HG02759 (cell line): Measurements from ENCODE around the gene IGFBP3.

Experiments
- ATAC-seq: cut with Tn5 transposase; IDR thresholded peaks from one replicate; pipeline ENCODE4 v1.9.1; 2021; ENCODE audit warnings: mild to moderate bottlenecking, moderate library complexity; ENCODE audit not compliant: unreplicated experiment

IGFBP3 gene

DNA sequence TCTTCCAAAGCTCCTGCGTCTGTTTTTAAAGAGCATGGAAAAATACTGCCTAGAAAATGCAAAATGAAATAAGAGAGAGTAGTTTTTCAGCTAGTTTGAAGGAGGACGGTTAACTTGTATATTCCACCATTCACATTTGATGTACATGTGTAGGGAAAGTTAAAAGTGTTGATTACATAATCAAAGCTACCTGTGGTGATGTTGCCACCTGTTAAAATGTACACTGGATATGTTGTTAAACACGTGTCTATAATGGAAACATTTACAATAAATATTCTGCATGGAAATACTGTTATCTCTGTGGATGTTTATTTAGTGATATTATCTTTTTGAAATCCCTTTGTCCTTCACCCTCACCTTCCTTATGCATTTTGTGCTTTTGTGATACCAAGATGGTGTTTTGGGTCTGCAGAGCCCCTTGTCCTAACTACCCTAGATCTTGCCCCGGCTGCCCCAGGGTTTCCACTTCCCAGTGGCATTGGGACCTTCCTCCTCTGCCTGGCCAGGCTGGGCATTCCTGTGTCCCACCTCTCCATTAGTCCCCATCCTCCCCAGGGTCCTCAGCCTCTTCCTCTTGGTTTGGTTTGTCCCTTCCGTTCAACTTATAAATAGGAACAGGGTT lies 27.6 kb downstream of the IGFBP3 start:
- no peak for ATAC-seq

- ATAC-seq, result no peak
Measured at GRCh38 chr7:45892407-45893035, 28.6 kb downstream of the IGFBP3 start.

- no peak for ATAC-seq
Measured at GRCh38 chr7:45891462-45892402, 29.3 kb downstream of the IGFBP3 start.

GRCh38 chr7:45890902-45891461 lies 30.1 kb downstream of the IGFBP3 start:
- ATAC-seq, result no peak

GRCh38 chr7:45890125-45890901 lies 30.8 kb downstream of the IGFBP3 start:
- ATAC-seq, result no peak

DNA sequence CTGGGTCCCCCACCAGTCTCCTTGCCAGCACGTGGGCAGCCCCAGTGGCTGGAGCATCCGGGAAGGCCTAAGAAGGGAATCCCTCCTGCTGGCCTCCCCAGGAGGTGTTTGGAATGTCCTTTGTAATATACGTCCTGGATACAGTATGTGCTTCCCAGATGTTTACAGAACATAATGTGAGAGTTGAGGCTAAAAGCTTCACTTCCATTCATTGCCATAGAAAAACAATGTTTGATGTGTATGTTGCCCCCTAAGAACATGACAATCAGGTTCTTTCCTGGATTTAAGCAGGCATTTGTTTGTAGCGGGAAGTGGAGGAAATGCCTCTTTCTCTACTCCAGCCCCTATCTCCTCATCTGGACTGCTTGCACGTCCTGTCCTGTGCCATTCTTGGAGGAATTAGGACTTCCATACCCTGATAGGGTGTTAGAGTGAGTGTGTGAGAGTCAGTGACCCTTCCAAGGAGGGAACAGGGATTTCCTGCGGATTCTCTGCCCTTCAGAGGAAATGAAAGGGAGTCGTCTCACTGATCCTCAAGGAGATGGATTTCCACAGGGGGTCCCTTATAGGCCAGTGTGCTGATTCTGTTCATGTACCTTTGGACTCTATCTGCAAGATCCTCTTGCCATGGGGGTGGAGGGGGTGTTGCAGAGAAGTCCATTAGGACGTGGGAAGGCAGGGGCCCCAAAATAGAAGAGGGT lies 31.6 kb downstream of the IGFBP3 start:
- no peak for ATAC-seq

DNA sequence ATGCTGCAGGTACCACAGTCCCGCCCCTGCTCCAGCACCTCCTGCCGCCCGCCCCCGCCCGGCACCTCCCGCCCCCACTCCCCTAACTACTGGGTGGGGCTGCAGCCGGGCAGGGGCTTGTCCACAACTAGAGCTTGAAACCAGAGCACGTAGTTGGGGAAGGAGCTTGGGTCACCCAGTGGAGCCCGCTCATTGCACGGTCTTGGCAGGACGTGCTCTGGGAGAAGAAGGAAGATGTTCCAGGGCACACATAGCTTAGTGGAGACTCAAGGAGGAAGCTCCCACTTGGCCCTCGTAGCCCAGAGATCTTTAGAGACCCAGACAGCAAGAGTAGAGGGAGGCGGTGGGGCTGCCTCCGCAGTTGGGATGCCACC lies 32.1 kb downstream of the IGFBP3 start:
- no peak for ATAC-seq

DNA sequence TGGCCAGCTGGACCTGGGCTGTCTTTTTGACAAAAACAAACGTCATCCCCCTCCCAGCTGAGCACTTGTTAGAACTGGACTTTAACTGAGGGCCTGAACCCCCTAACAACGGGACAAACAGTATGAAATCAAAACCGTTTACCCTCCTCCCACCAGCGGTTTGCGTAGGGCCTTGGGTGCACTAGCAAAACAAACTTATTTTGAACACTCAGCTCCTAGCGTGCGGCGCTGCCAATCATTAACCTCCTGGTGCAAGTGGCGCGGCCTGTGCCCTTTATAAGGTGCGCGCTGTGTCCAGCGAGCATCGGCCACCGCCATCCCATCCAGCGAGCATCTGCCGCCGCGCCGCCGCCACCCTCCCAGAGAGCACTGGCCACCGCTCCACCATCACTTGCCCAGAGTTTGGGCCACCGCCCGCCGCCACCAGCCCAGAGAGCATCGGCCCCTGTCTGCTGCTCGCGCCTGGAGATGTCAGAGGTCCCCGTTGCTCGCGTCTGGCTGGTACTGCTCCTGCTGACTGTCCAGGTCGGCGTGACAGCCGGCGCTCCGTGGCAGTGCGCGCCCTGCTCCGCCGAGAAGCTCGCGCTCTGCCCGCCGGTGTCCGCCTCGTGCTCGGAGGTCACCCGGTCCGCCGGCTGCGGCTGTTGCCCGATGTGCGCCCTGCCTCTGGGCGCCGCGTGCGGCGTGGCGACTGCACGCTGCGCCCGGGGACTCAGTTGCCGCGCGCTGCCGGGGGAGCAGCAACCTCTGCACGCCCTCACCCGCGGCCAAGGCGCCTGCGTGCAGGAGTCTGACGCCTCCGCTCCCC lies 32.7 kb downstream of the IGFBP3 start, which contains the start of gene IGFBP1:
Gene IGFBP1, plus strand, starts transcription at position 304 of the 808 bp plus-strand sequence. Its CDS starts 165 bp downstream, at position 469.
- no peak for ATAC-seq

DNA sequence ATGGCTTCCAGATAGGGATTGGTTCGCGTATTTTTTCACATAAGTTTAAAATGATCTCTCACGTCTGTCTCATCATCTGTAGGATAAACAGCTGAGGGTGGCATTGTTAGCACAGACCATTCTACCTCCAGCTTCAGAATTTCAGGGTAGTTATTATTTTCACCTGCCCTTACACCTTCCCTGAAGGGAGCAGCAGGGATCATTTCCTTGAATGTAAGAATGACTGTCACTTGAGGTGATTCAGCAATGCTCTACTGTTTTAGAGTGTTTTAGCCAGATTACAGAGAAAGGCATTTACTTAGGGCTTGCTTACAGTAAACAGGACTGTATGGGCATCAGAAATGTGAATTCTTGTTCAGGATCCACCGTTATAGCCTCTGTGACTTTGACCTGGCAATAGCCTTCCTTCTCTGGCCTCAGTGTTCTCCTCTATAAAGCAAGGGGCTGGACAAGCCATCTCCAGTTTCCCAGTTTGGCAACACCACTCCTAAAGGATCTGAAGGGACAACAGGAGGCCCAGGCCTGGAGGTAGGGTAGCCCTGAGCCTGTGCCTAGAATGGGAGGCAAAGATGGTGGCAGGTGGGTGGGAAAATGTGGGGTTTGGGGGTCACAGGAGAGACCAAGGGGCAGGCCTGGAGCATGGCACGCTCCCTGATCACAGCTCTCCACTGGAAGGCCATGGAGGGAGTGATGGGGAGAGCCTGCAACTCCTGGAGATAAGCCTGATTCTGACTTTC lies 34.0 kb downstream of the IGFBP3 start:
- no peak for ATAC-seq

- no peak for ATAC-seq
Measured at GRCh38 chr7:45885264-45885882, 35.7 kb downstream of the IGFBP3 start.

GRCh38 chr7:45884136-45884535 lies 36.9 kb downstream of the IGFBP3 start:
- ATAC-seq, result no peak

- no peak for ATAC-seq
Measured at GRCh38 chr7:45882465-45882810, 38.6 kb downstream of the IGFBP3 start.

DNA sequence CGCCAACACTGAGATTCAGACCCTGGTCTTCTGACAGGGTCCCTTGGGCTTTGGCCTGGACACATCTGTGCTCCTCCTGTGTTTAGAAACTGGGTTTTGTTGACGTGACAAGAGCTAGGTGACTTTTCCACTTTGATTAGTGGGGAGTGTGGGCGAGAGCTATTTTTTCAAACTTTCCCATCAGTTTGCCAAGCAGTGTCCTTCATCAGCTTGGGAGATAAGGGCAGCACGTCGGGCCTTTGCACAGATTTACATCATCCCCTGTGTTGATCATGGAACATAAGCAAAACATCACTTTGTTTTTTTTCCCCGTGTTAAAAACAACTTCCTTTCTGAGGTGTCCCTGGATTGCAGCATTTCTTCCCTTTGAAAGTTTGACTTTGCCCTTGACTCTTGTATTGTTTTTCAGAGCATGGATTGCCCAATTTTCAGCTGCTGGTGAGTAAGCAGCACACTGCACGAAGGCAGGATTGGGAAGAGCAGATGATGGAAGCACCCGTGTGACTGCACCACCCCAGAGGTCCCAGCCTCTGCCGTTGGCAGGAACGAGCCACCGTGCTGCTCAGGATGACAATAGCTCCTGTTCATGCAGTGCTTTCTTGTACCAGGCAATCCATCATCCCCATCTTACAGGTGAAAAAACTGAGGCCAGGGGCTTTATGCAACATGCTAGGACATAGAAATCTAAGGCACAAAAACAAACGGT lies 39.2 kb downstream of the IGFBP3 start:
- ATAC-seq, result no peak

- ATAC-seq, result no peak
Measured at GRCh38 chr7:45881280-45881758, 39.8 kb downstream of the IGFBP3 start.

DNA sequence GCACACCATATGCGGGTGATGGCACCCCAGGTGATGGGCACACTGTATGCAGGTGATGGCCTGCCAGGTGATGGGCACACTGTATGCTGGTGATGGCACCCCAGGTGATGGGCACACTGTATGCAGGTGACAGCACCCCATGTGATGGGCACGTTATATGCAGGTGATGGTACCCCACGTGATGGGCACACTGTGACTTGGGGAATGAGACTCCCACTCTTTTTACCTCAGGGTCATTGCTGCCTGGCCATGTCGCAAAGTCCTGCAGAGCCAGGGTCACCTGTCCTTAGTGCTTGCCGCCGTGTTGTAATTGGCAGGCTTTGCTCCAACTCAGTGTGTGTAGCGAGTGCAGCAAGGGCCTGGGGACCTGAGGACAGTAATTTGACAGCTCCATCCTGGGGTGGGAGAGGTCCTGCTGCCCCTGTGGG lies 40.6 kb downstream of the IGFBP3 start:
- ATAC-seq, result no peak

GRCh38 chr7:45878457-45879144 lies 42.5 kb downstream of the IGFBP3 start:
- no peak for ATAC-seq

DNA sequence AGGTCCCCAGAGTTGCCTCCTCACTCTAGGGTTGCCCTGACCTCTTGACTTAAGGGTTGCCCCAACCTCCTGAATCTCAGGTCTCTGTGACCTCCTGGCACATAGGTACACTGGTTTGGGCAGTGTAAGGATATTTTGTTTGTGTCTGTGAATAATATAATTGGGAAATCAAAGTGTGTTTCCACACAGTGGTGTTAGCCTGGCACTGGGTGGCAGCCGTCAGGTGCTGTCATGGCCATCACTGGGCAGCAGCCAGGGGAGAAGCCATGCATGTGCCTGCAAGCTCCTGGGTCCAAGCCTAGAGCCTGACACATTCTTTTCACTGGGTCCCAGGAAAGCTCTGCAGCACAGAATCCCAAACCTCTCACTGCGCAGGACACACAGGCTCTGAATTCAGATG lies 44.6 kb downstream of the IGFBP3 start:
- no peak for ATAC-seq
